H9 (cell line): Measurements from ENCODE around the gene GFRA1. TPM values are rescaled to one million over a fixed set of nuclear protein-coding genes. Genes with fewer than 3 reads are reported as not detected.

Experiments used
- DNase-seq: peaks from one replicate; pipeline ENCODE4 v3.0.0-alpha.2; 2017
- H2AFZ ChIP-seq: one replicate; pipeline ENCODE4 v1.6.1; 2013; ENCODE audit warnings: mild to moderate bottlenecking, low read length, control low read depth, moderate library complexity
- H2AK5ac ChIP-seq: 2 replicates; pipeline ENCODE4 v1.6.1; 2013; ENCODE audit warnings: low read length, control low read depth, mixed read lengths; ENCODE audit not compliant: insufficient read length
- H2BK120ac ChIP-seq: one replicate; pipeline ENCODE4 v1.6.1; 2013; ENCODE audit warnings: low read depth, mild to moderate bottlenecking, low read length, control low read depth, inconsistent platforms; ENCODE audit not compliant: poor library complexity, severe bottlenecking
- H2BK12ac ChIP-seq: 2 replicates; pipeline ENCODE4 v1.6.1; 2013; ENCODE audit warnings: low read length, control low read depth, mixed read lengths, low read depth; ENCODE audit not compliant: insufficient read length
- H2BK15ac ChIP-seq: 2 replicates; pipeline ENCODE4 v1.6.1; 2013; ENCODE audit warnings: low read depth, low read length, control low read depth
- H2BK20ac ChIP-seq: one replicate; pipeline ENCODE4 v1.6.1; 2013; ENCODE audit warnings: low read depth, mild to moderate bottlenecking, low read length, control low read depth, inconsistent platforms; ENCODE audit not compliant: poor library complexity, severe bottlenecking
- H2BK5ac ChIP-seq: 2 replicates; pipeline ENCODE4 v1.6.1; 2013; ENCODE audit warnings: low read length, control low read depth, mixed read lengths; ENCODE audit not compliant: insufficient read length
- H3K14ac ChIP-seq: 2 replicates; pipeline ENCODE4 v1.6.1; 2013; ENCODE audit warnings: low read length, control low read depth; ENCODE audit not compliant: insufficient read depth
- H3K18ac ChIP-seq: 2 replicates; pipeline ENCODE4 v1.6.1; 2013; ENCODE audit warnings: low read depth, mild to moderate bottlenecking, mixed read lengths, low read length, control low read depth; ENCODE audit not compliant: insufficient read length
- H3K23ac ChIP-seq: 2 replicates; pipeline ENCODE4 v1.6.1; 2013; ENCODE audit warnings: low read length, control low read depth, mixed read lengths, low read depth; ENCODE audit not compliant: insufficient read length
- H3K23me2 ChIP-seq: 2 replicates; pipeline ENCODE4 v1.6.1; 2013; ENCODE audit warnings: low read depth, mild to moderate bottlenecking, mixed read lengths, low read length, control low read depth; ENCODE audit not compliant: insufficient read length, poor library complexity, severe bottlenecking
- H3K27ac ChIP-seq: 2 replicates; pipeline ENCODE4 v1.5.1; 2013; ENCODE audit warnings: low read length, control low read depth, mixed read lengths, low read depth; ENCODE audit not compliant: insufficient read length
- H3K27me3 ChIP-seq: 2 replicates; pipeline ENCODE4 v1.6.1; 2013; ENCODE audit warnings: low read length, control low read depth, inconsistent platforms; ENCODE audit not compliant: insufficient read depth
- H3K4ac ChIP-seq: 2 replicates; pipeline ENCODE4 v1.6.1; 2013; ENCODE audit warnings: low read depth, mild to moderate bottlenecking, control low read depth, inconsistent platforms, low read length, moderate library complexity
- H3K4me1 ChIP-seq: 2 replicates; pipeline ENCODE4 v1.6.1; 2013; ENCODE audit warnings: low read length, control low read depth, inconsistent platforms; ENCODE audit not compliant: insufficient read depth
- H3K4me2 ChIP-seq: 2 replicates; pipeline ENCODE4 v1.6.1; 2013; ENCODE audit warnings: low read length, control low read depth, mixed read lengths; ENCODE audit not compliant: insufficient read length, insufficient read depth
- H3K56ac ChIP-seq: 2 replicates; pipeline ENCODE4 v1.6.1; 2013; ENCODE audit warnings: low read depth, mild to moderate bottlenecking, mixed read lengths, low read length, control low read depth; ENCODE audit not compliant: insufficient read length
- H3K79me1 ChIP-seq: 2 replicates; pipeline ENCODE4 v1.6.1; 2013; ENCODE audit warnings: low read depth, mild to moderate bottlenecking, moderate library complexity, low read length, control low read depth, inconsistent platforms; ENCODE audit not compliant: insufficient read depth, poor library complexity, severe bottlenecking
- H3K79me2 ChIP-seq: 2 replicates; pipeline ENCODE4 v1.6.1; 2013; ENCODE audit warnings: low read length, control low read depth, inconsistent platforms; ENCODE audit not compliant: insufficient read depth
- H3K9ac ChIP-seq: 2 replicates; pipeline ENCODE4 v1.6.1; 2013; ENCODE audit warnings: low read length, control low read depth, mixed read lengths; ENCODE audit not compliant: insufficient read length; ENCODE audit errors: extremely low read depth
- H3K9me3 ChIP-seq: one replicate; pipeline ENCODE4 v1.6.1; 2013; ENCODE audit warnings: low read depth, low read length, inconsistent platforms; ENCODE audit not compliant: control insufficient read depth
- H3T11ph ChIP-seq: one replicate; pipeline ENCODE4 v1.6.1; 2013; ENCODE audit warnings: mild to moderate bottlenecking, low read length, control low read depth, inconsistent platforms
- H4K20me1 ChIP-seq: one replicate; pipeline ENCODE4 v1.6.1; 2013; ENCODE audit not compliant: control insufficient read depth, insufficient read length, insufficient read depth
- H4K5ac ChIP-seq: 2 replicates; pipeline ENCODE4 v1.6.1; 2013; ENCODE audit warnings: low read depth, mild to moderate bottlenecking, mixed read lengths, low read length, control low read depth; ENCODE audit not compliant: insufficient read length
- H4K8ac ChIP-seq: replicated peaks from 2 replicates; pipeline ENCODE4 v1.6.1; 2013; ENCODE audit warnings: low read length, control low read depth, mixed read lengths, low read depth; ENCODE audit not compliant: insufficient read length
- H4K91ac ChIP-seq: 2 replicates; pipeline ENCODE4 v1.6.1; 2013; ENCODE audit warnings: low read depth, mild to moderate bottlenecking, moderate library complexity, mixed read lengths, low read length, control low read depth; ENCODE audit not compliant: insufficient read length
- H3K27ac Mint-ChIP-seq, 3 experiments: 2 replicates in 2 of 3; 3 replicates in 1 of 3; pipeline ENCODE4 v1.8.0; 2020 to 2021; ENCODE audit warnings: mixed read lengths in 3 of 3, mild to moderate bottlenecking in 1 of 3, moderate library complexity in 1 of 3
- H3K27me3 Mint-ChIP-seq: 2 replicates; pipeline ENCODE4 v1.8.0; 2021; ENCODE audit warnings: low read depth, mild to moderate bottlenecking, moderate library complexity, mixed read lengths
- H3K36me3 Mint-ChIP-seq, 3 experiments: 2 replicates in 2 of 3; 3 replicates in 1 of 3; pipeline ENCODE4 v1.8.0; 2020 to 2021; ENCODE audit warnings: low read depth in 3 of 3, mixed read lengths in 3 of 3; ENCODE audit not compliant: insufficient read depth in 1 of 3
- H3K4me1 Mint-ChIP-seq, 2 experiments: 2 replicates each; pipeline ENCODE4 v1.8.0; 2020; ENCODE audit warnings: mixed read lengths in 2 of 2
- H3K4me3 Mint-ChIP-seq, 2 experiments: 2 replicates in 1 of 2; 3 replicates in 1 of 2; pipeline ENCODE4 v1.8.0; 2020 to 2021; ENCODE audit warnings: mild to moderate bottlenecking in 2 of 2, mixed read lengths in 2 of 2, moderate library complexity in 1 of 2
- H3K9me3 Mint-ChIP-seq, 2 experiments: 2 replicates in 1 of 2; 3 replicates in 1 of 2; pipeline ENCODE4 v1.8.0; 2020; ENCODE audit warnings: mild to moderate bottlenecking in 2 of 2, mixed read lengths in 2 of 2, moderate library complexity in 1 of 2
- WGBS: extraction: QIAGEN DNeasy Blood & Tissue Kit; methylation state at CpG from one replicate; pipeline ENCODE4 v1.1.7; 2013; ENCODE audit warnings: missing lambda C conversion rate, low lambda C conversion rate, mixed read lengths; ENCODE audit not compliant: insufficient read length; ENCODE audit errors: extremely low coverage; 5-methylcytosine and 5-hydroxymethylcytosine counted together
- total RNA-seq: library from RNA; stranded (reverse); gene quantifications from 2 replicates; pipeline ENCODE4 v1.2.1, GENCODE V29; 2021
- TF ChIP-seq, protein P1 (sequence below): fragments of 200-600 bp; sonication (generic); conservative IDR thresholded peaks from 3 replicates; pipeline ENCODE4 v1.8.0; 2021; ENCODE audit warnings: antibody characterized with exemption, mild to moderate bottlenecking

GFRA1 gene
- total RNA-seq, 1 experiment from 2014 or later, result 0.24 TPM

DNA sequence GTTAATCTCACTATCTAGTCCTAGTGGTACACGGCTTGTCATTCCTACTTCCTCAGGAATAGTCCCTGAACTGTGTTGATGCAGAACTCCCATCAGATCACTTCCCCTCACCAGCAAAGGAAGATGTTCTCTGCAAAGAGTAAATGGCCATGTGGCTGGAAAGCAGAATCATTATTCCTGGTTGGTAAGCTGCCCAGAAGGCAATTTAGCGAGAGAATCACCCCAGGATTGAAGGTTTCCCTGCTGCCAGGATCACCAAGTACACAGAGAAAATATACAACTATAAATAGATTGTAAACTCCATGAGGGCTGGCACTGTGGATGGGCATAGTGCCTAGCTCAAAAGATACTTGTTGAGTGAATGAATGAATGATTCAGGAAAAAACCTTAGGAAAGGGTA lies 115.0 kb downstream of the GFRA1 start:
- H4K8ac ChIP-seq, result no peak overlapping the region
- no peak overlapping the region for H2AK5ac ChIP-seq

More for the DNA sequence above, 115.0 kb downstream of the GFRA1 start:
- Histone ChIP-seq H3K79me2 (no peaks in the 10 kb centered on the region), H2BK12ac (no peak overlapping the region), H3T11ph (no peak overlapping the region), H3K14ac (no peak overlapping the region), H3K9me3 (no peaks in the 10 kb centered on the region), H2BK120ac (no peak overlapping the region), H2BK5ac (no peak overlapping the region), H2BK15ac (no peak overlapping the region), H4K20me1 (no peaks in the 10 kb centered on the region), H3K79me1 (no peaks in the 10 kb centered on the region), H3K27me3 (no peaks in the 10 kb centered on the region), H2AFZ (no peak overlapping the region), H3K23me2 (no peaks in the 10 kb centered on the region), H3K27ac (no peak overlapping the region), H3K18ac (no peak overlapping the region), H3K4me1 (no peaks in the 10 kb centered on the region), H4K91ac (no peak overlapping the region), H4K5ac (no peak overlapping the region), H2BK20ac (no peak overlapping the region), H3K4me2 (no peak overlapping the region), H3K4ac (no peak overlapping the region), H3K56ac (no peak overlapping the region), H3K23ac (no peak overlapping the region), H3K9ac (no peak overlapping the region)
- H3K27me3 Mint-ChIP-seq, result peaks cover 3% of the 10 kb centered on the region
- DNase-seq, result no peak
- H3K27ac Mint-ChIP-seq, result no peak overlapping the region
- WGBS, result no CpG with 5 or more reads among the region's 2 CpGs
- peaks cover 0 to 3% (median 0%) of the 10 kb centered on the region in 3 experiments; a peak in 6 of 7 replicates for H3K36me3 Mint-ChIP-seq
- H3K4me1 Mint-ChIP-seq, result no peaks in the 10 kb centered on the region
- TF ChIP-seq, protein P1, sequence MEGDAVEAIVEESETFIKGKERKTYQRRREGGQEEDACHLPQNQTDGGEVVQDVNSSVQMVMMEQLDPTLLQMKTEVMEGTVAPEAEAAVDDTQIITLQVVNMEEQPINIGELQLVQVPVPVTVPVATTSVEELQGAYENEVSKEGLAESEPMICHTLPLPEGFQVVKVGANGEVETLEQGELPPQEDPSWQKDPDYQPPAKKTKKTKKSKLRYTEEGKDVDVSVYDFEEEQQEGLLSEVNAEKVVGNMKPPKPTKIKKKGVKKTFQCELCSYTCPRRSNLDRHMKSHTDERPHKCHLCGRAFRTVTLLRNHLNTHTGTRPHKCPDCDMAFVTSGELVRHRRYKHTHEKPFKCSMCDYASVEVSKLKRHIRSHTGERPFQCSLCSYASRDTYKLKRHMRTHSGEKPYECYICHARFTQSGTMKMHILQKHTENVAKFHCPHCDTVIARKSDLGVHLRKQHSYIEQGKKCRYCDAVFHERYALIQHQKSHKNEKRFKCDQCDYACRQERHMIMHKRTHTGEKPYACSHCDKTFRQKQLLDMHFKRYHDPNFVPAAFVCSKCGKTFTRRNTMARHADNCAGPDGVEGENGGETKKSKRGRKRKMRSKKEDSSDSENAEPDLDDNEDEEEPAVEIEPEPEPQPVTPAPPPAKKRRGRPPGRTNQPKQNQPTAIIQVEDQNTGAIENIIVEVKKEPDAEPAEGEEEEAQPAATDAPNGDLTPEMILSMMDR, result no peak
- peaks cover 6 to 8% of the 10 kb centered on the region in 2 experiments; a peak in 3 of 5 replicates for H3K9me3 Mint-ChIP-seq
- H3K4me3 Mint-ChIP-seq, result no peak overlapping the region
